Stimulated activated CD4-positive, alpha-beta T cell treated with anti-CD3 and anti-CD28 coated beads, Interleukin-12 subunit alpha, Interleukin-12 subunit beta, amount 100 ng/mL, for 4 hours (primary cell): ENCODE data around the gene SPATS2.

Experiments
- DNase-seq: peaks from one replicate; pipeline ENCODE4 v3.0.0-alpha.2; 2020

SPATS2 gene

GRCh38 chr12:49543914-49544815, 176.9 kb downstream of the SPATS2 start:
- no peak for DNase-seq

- DNase-seq = no peak
These were observed 178.6 kb downstream of the SPATS2 start for GRCh38 chr12:49545815-49546214.

- no peak for DNase-seq
These were observed 179.2 kb downstream of the SPATS2 start for GRCh38 chr12:49546481-49546880.

GRCh38 chr12:49547090-49547690, 179.9 kb downstream of the SPATS2 start:
- no peak for DNase-seq

GRCh38 chr12:49548481-49548821, 181.2 kb downstream of the SPATS2 start:
- no peak for DNase-seq

GRCh38 chr12:49548822-49549648, 181.8 kb downstream of the SPATS2 start:
- DNase-seq = peak; percentile 23

DNA sequence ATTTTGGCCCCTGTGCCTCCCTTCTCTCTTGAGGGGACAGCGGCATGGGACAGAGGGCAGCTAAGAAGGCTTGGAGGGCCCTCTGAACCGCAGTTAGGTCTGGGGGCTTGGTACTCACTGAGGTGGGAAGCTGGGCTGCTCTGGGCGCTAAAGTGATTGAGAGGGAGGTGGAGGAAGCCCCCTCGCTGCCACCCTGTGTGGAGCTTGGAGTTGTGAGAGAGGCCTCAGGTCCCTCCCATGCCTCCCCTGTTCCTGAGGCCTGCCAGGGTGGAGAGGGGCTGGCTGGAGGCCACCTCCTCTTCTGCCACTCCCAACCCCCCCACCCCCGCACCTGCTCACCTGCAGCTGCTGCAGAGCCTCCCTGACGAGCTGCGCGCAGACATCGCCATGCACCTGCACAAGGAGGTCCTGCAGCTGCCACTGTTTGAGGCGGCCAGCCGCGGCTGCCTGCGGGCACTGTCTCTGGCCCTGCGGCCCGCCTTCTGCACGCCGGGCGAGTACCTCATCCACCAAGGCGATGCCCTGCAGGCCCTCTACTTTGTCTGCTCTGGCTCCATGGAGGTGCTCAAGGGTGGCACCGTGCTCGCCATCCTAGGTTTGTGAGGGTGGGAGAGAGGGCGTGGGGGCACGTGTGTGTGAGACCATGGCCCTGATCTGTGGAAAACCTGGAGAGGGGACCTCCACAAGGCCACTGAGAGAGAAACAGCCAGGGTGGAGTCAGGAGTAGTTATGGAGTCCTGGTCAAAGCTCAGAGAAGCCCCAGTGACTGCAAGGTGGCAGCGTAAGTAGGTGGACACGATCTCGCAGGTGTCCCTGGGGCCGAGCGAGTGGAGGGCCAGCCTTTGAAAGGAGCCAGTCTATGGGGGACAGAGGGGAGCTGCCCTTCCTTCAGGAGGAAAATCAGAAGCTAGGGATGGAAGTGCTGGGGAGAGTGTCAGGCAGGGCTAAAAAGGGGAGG, 182.8 kb downstream of the SPATS2 start:
- DNase-seq = no peak

GRCh38 chr12:49550693-49551252, 183.5 kb downstream of the SPATS2 start:
- DNase-seq = no peak

DNA sequence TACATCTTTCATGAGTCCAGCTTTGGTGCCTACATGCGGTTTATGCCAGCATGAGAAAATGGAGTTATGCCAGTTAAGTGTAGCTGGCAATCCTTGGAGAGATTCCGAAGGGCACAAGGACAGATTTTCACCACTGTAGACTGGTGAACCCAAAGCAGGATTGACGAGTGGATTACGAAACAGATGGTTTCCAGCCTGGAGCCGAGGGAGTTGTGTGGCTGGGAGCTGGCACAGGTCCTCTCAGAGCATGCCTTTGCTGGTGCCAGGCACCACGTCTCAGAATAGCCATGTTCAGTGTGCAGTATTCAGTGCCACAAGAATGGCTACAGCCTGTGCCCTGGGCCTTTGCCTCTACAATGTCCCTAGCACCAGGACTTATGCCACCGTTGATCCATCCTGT, 184.8 kb downstream of the SPATS2 start:
- no peak for DNase-seq

GRCh38 chr12:49552425-49552824, 185.2 kb downstream of the SPATS2 start:
- no peak for DNase-seq

- no peak for DNase-seq
These were observed 185.6 kb downstream of the SPATS2 start for GRCh38 chr12:49552899-49553298.

DNA sequence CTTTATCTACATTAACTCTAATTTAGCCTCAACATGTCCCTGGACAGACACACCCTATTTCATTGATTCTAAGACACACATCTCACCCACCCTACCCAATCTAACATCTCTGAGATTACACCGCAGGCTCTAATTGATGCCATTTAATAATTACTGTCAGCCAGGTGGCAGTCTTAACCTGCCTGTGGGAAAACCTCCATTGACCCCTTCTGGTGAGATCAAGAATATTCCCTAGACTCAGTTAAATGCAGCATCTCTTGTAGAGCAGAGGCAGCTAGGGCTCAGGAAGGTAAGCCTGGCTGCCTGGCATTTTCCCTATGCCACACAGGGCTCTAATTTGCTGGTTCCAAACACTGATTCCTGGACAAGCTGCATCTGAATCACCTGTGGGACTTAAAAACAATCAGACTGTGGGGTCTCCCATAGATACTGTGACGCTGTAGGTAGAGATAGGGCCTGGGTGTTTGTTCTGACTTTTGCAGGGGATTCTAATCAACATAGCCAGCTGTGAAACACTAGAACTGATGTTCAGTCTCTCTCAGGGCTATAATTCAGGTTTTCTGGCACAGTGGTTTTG, 186.3 kb downstream of the SPATS2 start:
- no peak for DNase-seq

- no peak for DNase-seq
These were observed 187.0 kb downstream of the SPATS2 start for GRCh38 chr12:49554266-49554665.

DNA sequence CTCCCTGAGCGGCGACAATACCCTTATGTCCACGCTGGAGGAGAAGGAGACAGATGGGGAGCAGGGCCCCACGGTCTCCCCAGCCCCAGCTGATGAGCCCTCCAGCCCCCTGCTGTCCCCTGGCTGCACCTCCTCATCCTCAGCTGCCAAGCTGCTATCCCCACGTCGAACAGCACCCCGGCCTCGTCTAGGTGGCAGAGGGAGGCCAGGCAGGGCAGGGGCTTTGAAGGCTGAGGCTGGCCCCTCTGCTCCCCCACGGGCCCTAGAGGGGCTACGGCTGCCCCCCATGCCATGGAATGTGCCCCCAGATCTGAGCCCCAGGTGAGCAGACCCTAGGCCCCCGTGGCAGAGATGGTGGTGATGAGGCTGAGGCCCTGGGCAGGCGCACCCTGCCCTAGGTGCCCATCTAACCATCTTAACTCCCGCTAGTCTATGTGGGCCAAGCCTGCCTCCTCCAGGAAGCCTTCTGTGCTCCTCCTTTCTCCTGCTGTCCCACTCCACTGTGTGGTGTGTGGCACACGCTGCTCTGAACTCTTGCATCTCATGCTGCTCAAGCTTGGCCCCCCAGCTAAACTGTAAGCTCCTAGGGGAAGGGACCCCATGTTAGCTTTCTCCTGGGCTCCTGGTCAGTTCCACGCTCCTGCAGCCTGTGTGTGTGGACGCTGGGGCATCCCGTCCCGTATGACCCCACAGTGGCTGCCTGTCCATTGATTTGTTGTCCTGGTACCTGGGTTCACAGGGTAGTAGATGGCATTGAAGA, 188.5 kb downstream of the SPATS2 start:
- DNase-seq = no peak

DNA sequence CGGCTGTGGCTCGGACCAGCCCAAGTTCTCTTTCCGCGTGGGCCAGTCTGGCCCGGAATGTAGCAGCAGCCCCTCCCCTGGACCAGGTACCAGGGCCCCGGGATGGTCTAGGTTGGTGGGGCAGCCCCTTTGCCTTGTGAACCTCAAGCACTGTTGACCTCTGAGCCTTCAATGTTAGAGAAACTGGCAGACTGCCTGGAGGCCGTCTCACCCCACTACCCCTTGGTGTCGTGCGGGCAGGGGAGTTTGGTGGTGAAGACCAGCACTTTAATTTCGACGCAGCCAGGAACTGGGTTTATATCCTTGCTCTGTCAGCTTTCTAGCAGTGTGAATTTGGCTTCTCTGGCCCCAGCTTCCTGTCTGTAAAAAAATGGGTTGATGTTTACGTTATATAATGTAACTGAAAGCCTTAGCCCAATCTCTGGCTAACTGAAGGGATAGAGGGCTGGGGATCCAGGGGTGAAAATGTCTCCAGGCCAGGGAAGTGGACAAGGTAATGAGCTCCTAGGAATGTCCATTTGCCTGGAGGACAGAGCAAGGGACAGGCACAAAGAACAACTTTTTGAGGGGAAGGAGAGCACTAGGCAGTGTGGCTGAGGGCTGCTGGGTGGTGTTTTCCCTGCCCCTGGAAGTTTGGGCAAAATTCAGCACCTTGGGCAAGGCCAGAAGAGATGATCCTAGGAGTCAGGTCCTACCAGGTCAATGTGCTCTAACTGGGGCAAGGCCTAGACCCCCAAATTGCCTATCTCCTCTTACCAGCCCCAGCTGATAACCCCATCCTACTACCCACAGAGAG, 189.3 kb downstream of the SPATS2 start:
- DNase-seq = no peak

DNA sequence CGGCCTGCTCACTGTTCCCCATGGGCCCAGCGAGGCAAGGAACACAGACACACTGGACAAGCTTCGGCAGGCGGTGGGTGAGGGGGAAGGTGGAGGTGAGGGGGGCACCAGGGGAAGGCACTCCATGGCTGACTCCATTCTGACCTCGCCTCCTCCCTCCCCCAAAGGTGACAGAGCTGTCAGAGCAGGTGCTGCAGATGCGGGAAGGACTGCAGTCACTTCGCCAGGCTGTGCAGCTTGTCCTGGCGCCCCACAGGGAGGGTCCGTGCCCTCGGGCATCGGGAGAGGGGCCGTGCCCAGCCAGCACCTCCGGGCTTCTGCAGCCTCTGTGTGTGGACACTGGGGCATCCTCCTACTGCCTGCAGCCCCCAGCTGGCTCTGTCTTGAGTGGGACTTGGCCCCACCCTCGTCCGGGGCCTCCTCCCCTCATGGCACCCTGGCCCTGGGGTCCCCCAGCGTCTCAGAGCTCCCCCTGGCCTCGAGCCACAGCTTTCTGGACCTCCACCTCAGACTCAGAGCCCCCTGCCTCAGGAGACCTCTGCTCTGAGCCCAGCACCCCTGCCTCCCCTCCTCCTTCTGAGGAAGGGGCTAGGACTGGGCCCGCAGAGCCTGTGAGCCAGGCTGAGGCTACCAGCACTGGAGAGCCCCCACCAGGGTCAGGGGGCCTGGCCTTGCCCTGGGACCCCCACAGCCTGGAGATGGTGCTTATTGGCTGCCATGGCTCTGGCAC, 190.1 kb downstream of the SPATS2 start:
- no peak for DNase-seq

DNA sequence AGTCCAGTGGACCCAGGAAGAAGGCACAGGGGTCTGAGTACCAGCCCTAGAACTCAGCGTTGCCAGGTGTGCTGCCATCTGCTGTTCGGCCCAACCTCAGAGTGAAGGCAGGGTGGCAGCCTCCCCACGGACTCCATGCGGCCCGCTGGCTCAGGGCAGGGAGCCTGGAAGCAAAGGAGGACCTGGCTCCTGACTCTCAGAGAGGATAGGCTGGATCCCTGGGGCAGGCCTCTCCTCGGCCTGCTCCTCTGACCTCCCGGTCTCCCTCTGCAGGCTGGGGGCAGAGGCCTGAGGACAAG, 190.6 kb downstream of the SPATS2 start:
- DNase-seq = no peak

DNA sequence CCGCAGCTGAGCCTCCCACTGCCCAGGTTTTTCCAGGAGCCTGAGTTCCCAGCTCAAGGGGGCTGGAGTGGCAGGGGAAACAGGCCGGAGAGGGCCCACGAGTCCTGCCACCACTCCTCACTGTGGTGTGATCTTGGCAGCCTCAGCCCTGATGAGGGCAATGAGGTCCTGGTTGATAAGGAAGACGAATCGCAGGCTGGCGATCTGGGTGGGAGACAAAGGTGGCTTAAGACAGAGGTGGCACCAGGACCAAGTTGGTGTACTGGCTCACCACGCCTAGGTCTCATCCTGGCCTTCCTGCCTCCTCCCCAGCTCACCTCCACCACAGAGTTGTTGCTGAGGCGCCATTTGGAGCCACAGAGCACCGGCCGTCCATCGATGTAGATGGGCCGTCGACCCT, 191.3 kb downstream of the SPATS2 start:
- DNase-seq = no peak

DNA sequence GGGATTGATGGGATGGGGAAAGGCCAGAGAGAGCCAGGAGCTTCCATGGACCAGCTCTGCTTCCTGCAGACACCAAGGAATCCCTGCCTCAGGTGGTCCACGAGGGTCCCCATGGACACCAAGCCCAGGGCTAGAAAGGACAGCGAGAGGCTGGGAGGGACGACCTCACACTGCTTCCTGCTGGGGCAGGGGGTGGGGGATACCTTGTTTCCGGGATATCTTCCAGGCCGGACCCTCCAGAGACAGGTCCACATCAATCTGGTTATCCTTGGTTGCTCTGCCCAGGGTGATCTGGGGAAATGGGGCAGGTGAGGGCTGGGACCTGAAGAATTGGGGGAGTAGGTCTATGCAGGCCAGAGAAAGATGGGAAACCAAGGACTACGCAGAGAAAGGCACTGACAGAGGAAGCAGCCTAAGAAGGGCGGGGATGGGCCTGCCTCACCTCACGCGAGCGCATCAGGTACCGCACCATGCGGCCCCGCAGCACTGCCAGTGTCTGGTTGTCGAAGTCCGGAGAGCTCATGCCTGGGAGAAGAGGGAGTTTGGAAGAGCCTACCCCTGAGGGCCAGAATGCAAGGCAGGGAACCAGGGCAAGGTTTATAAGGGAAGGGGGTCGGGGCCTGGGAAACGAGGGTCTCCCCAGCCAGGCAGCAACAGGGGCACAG, 191.9 kb downstream of the SPATS2 start:
- DNase-seq = no peak
